ENCODE measurements around the gene REPS1. TPM values are rescaled to one million over a fixed set of nuclear protein-coding genes. Genes with fewer than 3 reads are reported as not detected.

Gene REPS1
- total and polyA plus RNA-seq, 2 of the 13 experiments (the other 11 are each of a cell fraction or from before 2014, with no cell fraction given): 36.4 to 38.3 TPM

DNA sequence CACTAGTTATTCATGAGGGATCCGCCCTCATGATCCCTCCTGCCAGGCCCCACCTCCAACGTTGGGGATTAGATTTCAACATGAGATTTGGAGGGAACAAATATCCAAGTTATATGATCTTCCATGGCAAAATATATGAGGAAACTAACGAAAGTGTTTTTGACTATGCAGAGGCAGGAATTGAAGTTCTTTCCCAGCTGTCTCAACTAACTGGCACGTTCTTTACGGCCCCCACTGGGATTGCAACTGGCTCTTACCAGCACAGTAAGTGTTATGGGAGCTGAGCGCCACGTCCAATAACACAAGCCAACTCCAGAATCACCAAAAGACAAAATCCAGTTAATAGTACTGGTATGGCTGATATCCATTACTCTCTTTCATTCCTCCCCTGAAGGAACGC is 125.6 kb downstream of the REPS1 start:
- Histone ChIP-seq H3K4me2 (ENCODE audit: low read depth, low read length) (no peak overlapping the region), H3K27ac (ENCODE audit: extremely low read length, insufficient read depth, low read length) (no peak overlapping the region), H3K36me3 (replicated peaks in 1 of 2; ENCODE audit: control insufficient read depth in 1 of 2, insufficient read depth in 2 of 2, low read length in 2 of 2) (no peaks in the 10 kb centered on the region), H2AFZ (ENCODE audit: low read length) (no peak overlapping the region), H3K4me1 (ENCODE audit: insufficient read depth, low read length) (no peaks in the 10 kb centered on the region), H3K79me2 (ENCODE audit: insufficient read depth, low read length) (no peaks in the 10 kb centered on the region), H4K20me1 (ENCODE audit: insufficient read depth, low read length) (no peaks in the 10 kb centered on the region), H3K9ac (ENCODE audit: insufficient read depth, low read depth, low read length) (no peak overlapping the region), H3K9me3 (ENCODE audit: low read length) (no peaks in the 10 kb centered on the region), H3K27me3 (ENCODE audit: control insufficient read depth in 1 of 2, insufficient read depth in 2 of 2, low read length in 2 of 2) (peaks cover 1 to 3% of the 10 kb centered on the region in 2 experiments; a peak in 2 of 5 replicates), H3K4me3 (replicated peaks in 1 of 3; ENCODE audit: insufficient read depth in 1 of 3, low read depth in 2 of 3, low read length in 3 of 3) (no peak overlapping the region)
- ChIA-PET POLR2A (no interaction called here), CTCF (ENCODE audit: low intra/inter-chr PET ratio, low total read pairs) (no interaction called here)
- in situ Hi-C loops (cut with HindIII; ENCODE audit: extremely low pct_ligation_motif_present, low pct_unique_long_range_greater_than_20kb) (no loop called here), intact Hi-C loops (cut with micrococcal nuclease; ENCODE audit: unreplicated experiment) (no loop called here)
- BruUV-seq (replicated peaks): no TSS peak
- DNase-seq (ENCODE audit: low spot score) (no peak), ATAC-seq (no peak), FAIRE-seq (no peak)
- WGBS (ENCODE audit: low lambda C conversion rate): 27% methylated on average over 8 of the region's 8 CpGs
- TF ChIP-seq ZNF773 (CRISPR knock-in tag; IDR thresholded peaks at IDR 0.05; ENCODE audit: borderline replicate concordance) (no peak), CBX2 (IDR thresholded peaks at IDR 0.05; ENCODE audit: low read depth, low read length) (no peak), CBX2 (CRISPR knock-in tag; IDR thresholded peaks at IDR 0.05; ENCODE audit: low read depth) (no peak), YEATS4 (CRISPR knock-in tag; IDR thresholded peaks at IDR 0.05; ENCODE audit: borderline replicate concordance) (no peak), NFE2L2 (IDR thresholded peaks at IDR 0.05; ENCODE audit: low read length) (no peak), HIVEP1 (CRISPR knock-in tag; IDR thresholded peaks at IDR 0.05) (no peak), ATF7-NPFF (CRISPR knock-in tag; IDR thresholded peaks at IDR 0.05; ENCODE audit: low read depth) (no peak), AKAP8 (CRISPR knock-in tag; IDR thresholded peaks at IDR 0.05) (no peak), ZNF556 (CRISPR knock-in tag; IDR thresholded peaks at IDR 0.05; ENCODE audit: borderline replicate concordance) (no peak), ZBTB7B (CRISPR knock-in tag; IDR thresholded peaks at IDR 0.05) (no peak)
- TF ChIP-seq, protein P1, sequence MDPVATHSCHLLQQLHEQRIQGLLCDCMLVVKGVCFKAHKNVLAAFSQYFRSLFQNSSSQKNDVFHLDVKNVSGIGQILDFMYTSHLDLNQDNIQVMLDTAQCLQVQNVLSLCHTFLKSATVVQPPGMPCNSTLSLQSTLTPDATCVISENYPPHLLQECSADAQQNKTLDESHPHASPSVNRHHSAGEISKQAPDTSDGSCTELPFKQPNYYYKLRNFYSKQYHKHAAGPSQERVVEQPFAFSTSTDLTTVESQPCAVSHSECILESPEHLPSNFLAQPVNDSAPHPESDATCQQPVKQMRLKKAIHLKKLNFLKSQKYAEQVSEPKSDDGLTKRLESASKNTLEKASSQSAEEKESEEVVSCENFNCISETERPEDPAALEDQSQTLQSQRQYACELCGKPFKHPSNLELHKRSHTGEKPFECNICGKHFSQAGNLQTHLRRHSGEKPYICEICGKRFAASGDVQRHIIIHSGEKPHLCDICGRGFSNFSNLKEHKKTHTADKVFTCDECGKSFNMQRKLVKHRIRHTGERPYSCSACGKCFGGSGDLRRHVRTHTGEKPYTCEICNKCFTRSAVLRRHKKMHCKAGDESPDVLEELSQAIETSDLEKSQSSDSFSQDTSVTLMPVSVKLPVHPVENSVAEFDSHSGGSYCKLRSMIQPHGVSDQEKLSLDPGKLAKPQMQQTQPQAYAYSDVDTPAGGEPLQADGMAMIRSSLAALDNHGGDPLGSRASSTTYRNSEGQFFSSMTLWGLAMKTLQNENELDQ (CRISPR knock-in tag; IDR thresholded peaks at IDR 0.05; ENCODE audit: borderline replicate concordance): no peak
- TF ChIP-seq, protein P2, sequence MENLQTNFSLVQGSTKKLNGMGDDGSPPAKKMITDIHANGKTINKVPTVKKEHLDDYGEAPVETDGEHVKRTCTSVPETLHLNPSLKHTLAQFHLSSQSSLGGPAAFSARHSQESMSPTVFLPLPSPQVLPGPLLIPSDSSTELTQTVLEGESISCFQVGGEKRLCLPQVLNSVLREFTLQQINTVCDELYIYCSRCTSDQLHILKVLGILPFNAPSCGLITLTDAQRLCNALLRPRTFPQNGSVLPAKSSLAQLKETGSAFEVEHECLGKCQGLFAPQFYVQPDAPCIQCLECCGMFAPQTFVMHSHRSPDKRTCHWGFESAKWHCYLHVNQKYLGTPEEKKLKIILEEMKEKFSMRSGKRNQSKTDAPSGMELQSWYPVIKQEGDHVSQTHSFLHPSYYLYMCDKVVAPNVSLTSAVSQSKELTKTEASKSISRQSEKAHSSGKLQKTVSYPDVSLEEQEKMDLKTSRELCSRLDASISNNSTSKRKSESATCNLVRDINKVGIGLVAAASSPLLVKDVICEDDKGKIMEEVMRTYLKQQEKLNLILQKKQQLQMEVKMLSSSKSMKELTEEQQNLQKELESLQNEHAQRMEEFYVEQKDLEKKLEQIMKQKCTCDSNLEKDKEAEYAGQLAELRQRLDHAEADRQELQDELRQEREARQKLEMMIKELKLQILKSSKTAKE (CRISPR knock-in tag; IDR thresholded peaks at IDR 0.05; ENCODE audit: borderline replicate concordance): no peak
- TF ChIP-seq, protein P3, sequence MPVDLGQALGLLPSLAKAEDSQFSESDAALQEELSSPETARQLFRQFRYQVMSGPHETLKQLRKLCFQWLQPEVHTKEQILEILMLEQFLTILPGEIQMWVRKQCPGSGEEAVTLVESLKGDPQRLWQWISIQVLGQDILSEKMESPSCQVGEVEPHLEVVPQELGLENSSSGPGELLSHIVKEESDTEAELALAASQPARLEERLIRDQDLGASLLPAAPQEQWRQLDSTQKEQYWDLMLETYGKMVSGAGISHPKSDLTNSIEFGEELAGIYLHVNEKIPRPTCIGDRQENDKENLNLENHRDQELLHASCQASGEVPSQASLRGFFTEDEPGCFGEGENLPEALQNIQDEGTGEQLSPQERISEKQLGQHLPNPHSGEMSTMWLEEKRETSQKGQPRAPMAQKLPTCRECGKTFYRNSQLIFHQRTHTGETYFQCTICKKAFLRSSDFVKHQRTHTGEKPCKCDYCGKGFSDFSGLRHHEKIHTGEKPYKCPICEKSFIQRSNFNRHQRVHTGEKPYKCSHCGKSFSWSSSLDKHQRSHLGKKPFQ (CRISPR knock-in tag; IDR thresholded peaks at IDR 0.05; ENCODE audit: insufficient replicate concordance): no peak
